ENCODE results near the gene MAGEF1.

GRCh38 chr3:184697845-184698244 is 14.0 kb downstream of the MAGEF1 start:
- TF ChIP-seq, protein P1, sequence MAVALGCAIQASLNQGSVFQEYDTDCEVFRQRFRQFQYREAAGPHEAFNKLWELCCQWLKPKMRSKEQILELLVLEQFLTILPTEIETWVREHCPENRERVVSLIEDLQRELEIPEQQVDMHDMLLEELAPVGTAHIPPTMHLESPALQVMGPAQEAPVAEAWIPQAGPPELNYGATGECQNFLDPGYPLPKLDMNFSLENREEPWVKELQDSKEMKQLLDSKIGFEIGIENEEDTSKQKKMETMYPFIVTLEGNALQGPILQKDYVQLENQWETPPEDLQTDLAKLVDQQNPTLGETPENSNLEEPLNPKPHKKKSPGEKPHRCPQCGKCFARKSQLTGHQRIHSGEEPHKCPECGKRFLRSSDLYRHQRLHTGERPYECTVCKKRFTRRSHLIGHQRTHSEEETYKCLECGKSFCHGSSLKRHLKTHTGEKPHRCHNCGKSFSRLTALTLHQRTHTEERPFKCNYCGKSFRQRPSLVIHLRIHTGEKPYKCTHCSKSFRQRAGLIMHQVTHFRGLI (CRISPR knock-in tag; IDR thresholded peaks at IDR 0.05): no peak
- TF ChIP-seq USF1 (CRISPR knock-in tag; IDR thresholded peaks at IDR 0.05) (no peak), SMARCC2 (IDR thresholded peaks at IDR 0.05; ENCODE audit: low read depth) (no peak), SRF (CRISPR knock-in tag; IDR thresholded peaks at IDR 0.05) (no peak), ZNF512 (tag; IDR thresholded peaks at IDR 0.05) (no peak), TAF7 (tag; IDR thresholded peaks at IDR 0.05) (no peak), PHF8 (IDR thresholded peaks at IDR 0.05; ENCODE audit: borderline replicate concordance, low read length) (no peak), EP300 (IDR thresholded peaks at IDR 0.05; ENCODE audit: low read length) (no peak), KAT8 (IDR thresholded peaks at IDR 0.05; ENCODE audit: low read depth) (no peak), HOMEZ (CRISPR knock-in tag; IDR thresholded peaks at IDR 0.05) (no peak)
- TF ChIP-seq, protein P2, sequence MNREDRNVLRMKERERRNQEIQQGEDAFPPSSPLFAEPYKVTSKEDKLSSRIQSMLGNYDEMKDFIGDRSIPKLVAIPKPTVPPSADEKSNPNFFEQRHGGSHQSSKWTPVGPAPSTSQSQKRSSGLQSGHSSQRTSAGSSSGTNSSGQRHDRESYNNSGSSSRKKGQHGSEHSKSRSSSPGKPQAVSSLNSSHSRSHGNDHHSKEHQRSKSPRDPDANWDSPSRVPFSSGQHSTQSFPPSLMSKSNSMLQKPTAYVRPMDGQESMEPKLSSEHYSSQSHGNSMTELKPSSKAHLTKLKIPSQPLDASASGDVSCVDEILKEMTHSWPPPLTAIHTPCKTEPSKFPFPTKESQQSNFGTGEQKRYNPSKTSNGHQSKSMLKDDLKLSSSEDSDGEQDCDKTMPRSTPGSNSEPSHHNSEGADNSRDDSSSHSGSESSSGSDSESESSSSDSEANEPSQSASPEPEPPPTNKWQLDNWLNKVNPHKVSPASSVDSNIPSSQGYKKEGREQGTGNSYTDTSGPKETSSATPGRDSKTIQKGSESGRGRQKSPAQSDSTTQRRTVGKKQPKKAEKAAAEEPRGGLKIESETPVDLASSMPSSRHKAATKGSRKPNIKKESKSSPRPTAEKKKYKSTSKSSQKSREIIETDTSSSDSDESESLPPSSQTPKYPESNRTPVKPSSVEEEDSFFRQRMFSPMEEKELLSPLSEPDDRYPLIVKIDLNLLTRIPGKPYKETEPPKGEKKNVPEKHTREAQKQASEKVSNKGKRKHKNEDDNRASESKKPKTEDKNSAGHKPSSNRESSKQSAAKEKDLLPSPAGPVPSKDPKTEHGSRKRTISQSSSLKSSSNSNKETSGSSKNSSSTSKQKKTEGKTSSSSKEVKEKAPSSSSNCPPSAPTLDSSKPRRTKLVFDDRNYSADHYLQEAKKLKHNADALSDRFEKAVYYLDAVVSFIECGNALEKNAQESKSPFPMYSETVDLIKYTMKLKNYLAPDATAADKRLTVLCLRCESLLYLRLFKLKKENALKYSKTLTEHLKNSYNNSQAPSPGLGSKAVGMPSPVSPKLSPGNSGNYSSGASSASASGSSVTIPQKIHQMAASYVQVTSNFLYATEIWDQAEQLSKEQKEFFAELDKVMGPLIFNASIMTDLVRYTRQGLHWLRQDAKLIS (CRISPR knock-in tag; IDR thresholded peaks at IDR 0.05): no peak
